GM21360 (cell line): ENCODE results near the gene ARG2.
A peak's percentile ranks its signal among the peaks of the same experiment; 100 is the strongest.

Experiments
- ATAC-seq: cut with Tn5 transposase; IDR thresholded peaks from one replicate; pipeline ENCODE4 v1.9.1; 2021; ENCODE audit warnings: mild to moderate bottlenecking, moderate library complexity; ENCODE audit not compliant: unreplicated experiment

Gene ARG2

DNA sequence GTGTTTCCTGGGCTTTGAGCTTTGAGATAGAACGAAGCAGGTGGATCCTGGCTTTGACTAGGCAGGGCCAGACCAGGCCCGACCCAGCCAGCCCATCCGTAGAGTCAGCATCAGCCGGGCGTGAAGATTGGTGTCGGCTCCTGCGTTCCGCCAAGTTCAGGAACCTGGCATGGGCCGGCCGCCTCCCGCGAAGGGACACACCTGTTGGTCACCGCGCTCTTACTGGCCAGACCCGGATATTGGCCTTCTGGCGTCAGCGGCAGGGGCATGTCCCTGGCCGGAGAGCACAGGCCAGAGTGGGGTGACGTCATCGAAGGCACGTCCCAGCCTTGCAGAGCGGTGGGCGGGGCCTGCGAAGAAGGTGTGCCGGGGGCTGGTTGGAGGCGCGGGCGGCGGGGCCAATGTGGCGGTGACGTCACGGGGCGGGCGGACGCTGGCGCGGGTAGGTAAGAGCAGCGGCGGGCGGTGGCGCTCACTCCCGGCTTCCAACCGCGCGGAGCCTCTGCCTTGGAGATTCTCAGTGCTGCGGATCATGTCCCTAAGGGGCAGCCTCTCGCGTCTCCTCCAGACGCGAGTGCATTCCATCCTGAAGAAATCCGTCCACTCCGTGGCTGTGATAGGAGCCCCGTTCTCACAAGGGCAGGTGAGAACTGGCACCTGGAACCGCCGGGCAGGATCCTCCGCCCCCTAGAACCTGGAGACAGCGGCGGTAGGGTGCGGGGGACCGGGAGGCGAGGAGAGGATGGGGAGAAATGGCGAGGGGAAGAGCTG is at the start of gene ARG2:
Gene ARG2 (plus strand): TSS at position 475 of the 771 bp plus-strand sequence. CDS start 58 bp downstream, at position 533.
- ATAC-seq: peak; percentile 84

DNA sequence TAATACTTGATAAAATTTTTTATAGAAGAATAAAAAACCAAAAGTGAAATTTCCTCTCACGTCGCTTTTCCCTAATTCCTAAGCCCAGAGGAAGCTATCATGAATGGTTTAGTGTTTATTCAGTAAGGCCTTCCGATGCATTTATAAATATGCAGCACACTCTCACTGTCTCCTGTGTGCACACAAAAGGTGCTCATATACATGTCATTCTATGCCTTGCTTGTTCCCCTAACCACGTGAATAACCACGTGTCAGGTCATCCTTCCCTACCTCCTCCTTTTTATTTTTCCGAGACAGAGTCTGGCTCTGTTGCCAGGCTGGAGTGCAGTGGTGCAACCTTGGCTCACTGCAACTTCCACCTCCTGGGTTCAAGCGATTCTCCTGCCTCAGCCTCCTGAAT is 49.3 kb upstream of the ARG2 start:
- ATAC-seq: no peak

DNA sequence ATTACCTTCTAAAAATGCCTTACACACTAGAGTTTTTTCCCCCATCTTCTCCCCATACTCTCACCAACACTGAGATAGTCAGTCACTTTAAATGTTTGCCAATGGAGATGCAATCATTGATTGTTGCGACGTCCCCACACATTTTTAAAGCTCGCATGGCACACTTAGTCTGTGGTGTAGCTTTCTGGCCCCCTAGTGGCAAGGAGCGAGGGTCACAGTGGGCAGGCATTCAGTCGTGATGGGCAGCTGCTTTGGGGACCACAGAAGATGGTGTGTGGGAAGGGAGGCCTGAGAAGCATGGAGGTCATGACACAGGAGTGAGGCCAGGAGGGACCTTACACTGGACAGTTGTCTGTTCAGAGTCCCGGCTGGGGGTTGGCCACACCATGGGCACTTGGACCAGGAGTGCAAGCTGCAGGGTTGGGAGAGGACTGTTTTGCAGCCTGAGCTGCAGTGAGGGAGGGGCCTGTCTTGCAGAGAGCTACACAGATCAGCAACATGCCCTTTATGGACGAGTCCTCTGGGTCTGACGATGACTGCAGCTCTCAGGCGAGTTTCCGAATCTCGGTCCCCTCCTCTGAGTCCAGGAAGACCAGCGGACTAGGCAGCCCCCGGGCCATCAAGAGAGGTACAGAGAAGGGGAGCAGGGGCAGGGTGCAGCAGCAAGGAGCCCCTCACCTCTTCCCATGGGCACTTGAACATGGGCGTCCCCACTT is 48.3 kb upstream of the ARG2 start:
- ATAC-seq: no peak

DNA sequence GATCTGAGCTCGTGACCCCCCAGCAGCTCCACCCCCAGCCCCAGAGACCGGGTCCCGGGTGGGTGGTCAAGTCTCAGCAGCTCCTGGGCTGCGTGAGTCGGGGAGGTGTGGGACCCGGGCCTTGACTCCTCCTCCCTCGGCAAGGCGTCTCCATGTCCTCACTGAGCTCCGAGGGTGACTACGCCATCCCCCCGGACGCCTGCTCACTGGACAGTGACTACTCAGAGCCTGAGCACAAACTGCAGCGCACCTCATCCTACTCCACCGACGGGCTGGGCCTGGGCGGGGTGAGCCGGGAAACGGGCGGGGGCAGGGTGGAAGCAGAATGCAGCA is 47.8 kb upstream of the ARG2 start:
- ATAC-seq: no peak

DNA sequence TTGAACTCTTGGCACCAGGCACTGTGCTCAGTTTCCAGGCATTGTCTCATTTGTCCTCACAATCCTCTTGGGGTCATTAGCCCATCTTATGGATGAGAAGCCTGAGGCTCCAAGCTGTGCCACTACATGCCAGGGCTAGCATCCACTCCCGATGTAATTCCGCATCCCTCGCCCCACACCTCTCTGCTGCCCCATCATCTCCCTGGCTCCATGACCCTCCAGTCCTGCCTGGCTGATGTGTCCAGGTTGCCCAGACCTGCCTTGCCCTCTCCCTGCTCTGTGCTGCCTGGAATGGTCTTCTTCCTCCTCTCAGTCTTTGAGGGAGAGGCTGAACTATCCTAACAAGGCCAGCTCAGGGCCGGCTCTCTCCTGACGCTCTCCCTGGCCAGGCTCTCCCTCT is 47.1 kb upstream of the ARG2 start:
- ATAC-seq: no peak

DNA sequence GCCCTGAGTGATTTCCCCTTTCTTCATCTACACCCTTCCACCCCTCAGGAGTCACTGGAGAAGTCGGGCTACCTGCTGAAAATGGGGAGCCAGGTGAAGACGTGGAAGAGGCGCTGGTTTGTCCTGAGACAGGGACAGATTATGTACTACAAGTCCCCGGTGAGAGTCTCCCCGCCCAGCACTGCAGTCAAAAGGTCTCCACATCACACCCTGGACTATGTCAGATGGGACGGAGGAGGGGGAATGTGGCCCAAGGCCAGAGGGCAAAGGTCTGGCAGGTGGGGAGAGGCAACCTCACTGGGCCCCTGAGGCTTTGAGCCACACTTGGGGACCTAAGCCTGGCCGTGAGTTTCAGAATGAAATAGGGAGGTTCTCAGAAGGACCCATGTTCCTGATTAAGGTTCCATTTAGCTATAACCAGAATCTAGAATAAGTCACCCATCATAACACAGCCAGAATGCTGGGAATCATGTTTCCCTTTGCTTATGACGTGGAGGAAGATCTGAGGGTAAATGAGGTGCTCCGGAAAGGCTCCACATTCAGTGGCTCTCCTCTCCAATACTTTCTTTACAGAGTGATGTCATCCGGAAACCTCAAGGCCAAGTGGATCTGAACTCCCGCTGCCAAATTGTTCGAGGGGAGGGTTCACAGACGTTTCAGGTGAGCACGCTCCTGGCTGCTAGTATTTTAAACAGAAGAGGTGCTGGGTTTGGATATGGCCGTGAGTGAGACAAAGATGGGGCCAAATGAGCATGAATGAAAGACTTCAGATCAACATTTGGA is 46.3 kb upstream of the ARG2 start:
- no peak for ATAC-seq

DNA sequence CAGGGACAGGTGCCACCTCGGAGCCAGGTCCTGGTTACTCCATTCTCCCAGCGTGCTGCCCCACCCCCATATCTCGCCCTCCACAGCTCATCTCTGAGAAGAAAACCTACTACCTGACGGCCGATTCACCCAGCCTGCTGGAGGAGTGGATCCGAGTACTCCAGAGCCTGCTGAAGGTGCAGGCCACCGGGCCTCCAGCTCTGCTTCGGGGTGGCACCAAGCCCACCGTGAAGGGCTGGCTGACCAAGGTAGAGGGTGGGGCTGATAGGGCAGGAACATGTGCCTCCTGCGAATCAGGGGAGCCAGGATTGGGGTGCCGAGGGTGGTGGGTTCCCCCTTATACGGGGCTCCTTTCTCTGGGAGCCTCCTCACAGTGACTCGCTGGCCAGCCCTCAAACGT is 45.6 kb upstream of the ARG2 start:
- no peak for ATAC-seq

DNA sequence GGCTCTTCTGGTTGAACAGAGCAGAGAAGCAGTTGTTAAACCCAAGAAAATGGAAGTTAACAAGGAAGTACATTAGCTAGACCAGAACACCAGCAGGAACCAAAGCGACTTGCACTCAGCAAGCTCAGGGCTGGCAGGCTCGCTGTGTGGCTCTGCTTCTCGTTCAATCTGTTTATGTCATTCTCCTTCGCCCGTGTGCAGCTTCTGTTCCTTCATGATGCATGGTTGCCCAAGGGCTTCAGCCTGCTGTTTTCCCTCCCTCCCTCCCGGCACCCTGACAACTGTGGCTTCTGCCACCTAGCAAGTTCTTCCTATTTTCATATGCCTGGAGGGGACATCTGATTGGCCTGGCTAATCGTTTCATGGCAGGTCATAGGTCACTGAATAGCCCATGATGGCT is 44.9 kb upstream of the ARG2 start:
- no peak for ATAC-seq

DNA sequence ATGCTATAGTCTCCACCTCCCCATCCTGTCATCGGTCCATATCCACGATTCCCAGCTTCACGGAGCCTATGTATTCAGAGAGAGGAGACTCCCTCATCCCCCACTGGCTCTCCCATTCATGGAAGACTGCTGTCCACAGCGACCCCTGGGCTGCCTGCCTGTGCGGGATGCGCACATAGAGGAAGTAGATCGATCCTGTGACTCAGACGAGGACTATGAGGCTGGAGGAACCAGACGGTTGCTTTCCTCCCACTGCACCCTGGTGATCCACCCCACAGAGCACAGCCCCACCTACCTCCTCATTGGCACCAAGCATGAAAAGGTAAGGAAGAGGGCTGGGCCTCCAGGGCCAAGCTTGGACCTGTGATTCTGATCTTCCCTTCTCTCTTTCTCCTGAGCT is 44.0 kb upstream of the ARG2 start:
- no peak for ATAC-seq

DNA sequence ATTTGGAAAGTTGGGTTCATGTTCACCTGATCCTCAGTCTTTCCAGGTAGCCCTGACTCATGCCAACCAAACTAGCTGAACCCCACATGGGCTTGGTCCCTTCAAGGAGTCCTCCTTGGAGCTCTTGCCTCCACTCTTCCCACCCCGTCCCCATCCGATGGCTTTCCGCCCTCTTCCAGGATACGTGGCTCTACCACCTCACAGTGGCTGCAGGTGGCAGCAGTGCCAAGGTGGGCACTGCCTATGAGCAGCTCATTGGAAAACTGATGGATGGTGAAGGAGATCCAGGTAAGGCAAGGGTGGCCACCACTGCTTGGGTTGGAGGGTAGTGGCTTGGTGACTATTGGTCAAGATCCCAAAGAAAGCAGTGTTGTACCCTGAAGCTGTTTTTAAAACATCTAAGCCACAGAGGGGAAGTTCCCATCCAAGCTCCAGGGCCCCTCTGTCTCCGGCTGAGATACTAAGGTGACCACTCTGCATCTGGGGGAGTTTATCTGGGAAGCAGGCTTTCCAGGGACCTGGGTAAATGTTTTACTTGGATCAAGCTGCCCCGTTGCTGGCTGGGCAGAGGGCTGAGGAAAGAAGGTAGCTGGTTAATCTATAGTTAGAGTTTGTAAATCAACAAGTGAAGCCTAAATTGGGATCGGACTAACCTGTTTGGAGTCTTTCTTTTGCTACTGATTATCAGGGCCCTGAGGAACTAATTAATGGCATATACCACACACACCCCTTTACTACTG is 43.3 kb upstream of the ARG2 start:
- no peak for ATAC-seq

DNA sequence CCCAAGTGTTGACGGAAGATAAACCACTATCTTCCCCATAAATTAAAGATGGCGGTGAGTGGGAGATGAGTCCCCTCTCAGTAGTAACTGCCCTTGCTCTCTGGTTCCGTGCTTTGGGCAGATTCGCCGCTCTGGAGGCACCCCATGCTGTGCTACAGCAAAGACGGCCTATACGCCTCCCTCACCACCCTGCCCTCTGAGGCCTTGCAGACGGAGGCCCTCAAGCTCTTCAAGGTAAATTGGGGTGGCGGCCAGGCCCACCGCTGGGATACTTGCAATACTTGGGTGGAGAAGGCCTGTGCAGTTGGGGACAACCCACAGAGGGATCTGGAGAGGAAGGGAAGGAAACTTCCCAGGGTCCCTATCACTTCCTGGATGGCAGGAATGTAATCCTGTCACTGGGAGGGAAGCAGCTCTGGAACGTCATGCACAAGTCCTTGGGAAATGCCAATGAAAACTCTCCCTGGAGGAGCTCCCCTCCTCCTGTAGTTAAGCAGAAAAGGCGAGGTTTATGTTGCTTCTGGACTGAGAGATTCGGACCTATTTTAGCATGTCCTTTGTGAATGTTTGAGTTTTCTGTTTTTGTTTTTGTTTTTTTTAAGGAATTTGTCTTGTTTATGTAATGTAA is 42.4 kb upstream of the ARG2 start:
- ATAC-seq: no peak

DNA sequence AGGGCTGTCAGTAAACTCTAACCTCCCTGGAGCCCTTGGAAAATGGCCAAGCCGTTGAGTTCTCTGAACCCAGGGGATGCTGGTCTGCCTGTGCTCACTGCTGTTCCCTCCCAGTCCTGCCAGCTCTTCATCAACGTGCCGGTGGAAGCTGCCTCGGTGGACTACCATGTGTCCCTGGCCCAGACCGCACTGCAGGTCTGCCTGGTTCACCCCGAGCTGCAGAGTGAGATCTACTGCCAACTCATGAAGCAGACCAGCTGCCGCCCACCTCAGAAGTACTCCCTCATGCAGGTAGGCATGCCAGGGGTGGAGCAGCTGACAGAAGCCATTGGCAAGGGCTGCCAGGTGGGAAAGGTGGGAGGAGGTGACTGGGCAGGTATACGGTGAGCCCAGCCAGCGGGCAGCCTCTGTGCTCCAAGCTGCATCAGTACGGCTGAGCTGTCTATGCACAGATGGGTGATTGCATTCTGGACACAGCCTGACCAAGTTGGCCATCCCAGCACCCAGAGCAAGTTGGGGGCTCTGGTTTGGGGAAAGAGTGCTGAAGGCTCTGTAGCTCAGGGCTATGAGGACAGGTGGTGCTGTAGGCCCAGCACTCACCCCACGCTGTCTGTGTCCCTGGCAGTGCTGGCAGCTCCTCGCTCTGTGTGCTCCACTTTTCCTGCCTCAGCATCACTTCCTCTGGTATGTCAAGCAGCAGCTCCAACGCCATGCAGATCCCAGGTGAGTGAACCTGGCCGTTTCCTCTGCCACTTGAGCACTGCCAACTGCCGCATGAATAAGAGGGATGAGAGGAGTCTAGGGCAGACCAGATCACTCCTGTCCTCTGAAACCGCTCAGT is 41.6 kb upstream of the ARG2 start:
- ATAC-seq: no peak

DNA sequence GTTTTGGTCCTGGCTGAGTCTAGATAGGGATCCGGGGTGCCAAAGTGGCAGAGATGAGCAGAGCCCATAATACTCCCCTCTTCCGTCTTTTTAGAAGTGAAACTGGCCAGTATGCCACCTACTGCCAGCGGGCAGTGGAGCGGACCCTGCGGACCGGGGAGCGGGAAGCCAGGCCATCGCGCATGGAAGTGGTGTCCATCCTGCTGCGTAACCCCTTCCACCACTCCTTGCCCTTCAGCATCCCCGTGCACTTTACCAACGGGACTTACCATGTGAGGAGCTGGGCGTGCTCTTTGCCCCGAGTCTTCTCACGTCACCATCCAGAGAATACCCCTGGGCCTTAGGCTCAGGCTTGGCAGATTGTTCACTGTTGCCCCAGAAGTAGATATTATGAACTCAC is 40.7 kb upstream of the ARG2 start:
- no peak for ATAC-seq

DNA sequence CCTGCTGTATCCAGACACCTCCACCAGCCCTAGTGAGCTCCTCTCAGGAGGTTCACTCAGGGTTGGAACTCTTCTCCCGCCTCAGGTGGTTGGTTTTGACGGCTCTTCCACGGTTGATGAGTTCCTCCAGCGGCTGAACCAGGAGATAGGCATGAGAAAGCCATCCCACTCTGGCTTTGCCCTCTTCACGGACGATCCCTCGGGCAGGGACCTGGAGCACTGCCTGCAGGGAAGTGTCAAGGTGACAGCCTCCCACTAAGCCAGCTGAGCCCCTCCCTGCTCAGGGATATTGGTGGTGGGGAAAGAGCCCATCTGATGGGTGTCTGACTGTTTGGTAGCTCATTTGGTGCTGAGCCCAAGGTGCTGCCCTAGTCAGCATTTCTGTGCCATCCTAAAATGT is 40.1 kb upstream of the ARG2 start:
- ATAC-seq: no peak

DNA sequence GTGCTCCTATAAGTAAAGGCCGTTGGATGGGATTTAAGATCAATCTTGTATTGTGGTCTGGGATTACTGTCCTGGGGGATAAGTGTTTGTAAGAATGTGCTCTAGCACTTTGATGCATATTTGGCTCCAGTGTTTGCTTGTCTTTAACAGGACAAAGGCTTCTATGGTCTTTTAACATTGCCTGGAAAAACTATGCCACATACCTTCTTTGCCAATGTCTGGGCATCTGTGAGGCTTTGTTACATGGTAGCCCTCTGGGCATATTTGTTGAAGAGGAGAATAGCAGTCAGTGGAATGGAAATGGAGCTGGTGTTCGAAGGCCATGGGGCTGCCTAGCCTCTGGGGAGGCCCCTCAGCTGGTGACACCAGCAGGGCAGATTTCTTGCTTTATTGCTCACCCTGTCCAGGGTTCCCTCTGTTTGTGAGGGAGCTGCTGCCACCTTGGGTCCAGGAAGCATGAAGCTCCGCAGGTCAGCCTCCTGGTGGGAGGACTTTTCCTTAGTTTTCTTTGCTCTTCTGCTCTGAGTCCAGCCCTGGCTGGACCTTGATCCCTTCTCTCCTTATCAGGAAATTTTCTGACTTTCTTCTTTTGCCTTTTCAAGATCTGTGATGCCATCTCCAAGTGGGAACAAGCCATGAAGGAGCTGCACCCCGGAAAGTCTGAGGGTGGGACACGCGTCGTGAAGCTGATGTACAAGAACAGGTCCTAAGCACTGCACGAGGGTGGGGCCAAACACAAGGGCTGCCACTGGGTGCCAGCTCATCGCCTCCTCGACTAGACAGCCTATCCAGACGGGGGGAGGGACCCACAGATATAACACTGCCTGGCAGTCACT is 39.2 kb upstream of the ARG2 start:
- no peak for ATAC-seq

DNA sequence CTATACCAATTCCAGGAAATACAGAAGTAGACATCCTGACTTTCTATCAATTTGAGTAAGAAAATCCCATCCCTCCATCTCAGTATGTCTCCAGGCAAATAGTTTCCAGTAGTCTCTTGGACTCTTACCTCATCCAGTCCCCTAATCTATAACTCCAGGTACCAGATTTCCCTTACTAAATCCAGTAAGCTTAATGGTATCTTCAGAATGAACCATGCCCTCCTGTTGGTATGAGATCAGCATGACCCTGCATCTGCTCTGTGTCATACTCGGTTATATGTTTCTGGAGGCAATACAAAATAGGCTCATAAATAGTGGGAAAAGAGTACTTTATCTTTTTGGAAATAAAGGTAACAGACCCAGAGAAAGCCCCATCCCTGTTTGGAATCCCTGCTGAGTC is 38.1 kb upstream of the ARG2 start:
- ATAC-seq: no peak

DNA sequence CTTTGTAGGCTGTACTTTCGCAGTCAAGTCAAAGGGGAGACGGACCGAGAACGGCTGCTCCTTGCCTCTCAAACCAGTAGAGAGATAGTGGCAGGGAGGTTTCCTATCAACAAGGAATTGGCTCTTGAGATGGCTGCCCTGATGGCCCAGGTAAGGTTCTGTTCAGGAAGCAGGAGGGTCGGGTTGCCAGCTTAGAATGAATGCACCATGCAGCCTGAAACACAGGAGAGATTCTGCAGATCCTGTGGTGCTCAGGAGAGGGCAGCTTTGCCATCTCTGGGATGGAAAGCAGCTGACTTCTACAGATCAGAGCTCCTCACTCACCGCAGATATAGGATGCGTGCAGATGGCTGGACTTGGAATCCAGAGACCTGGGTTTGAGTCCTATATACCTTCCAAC is 37.7 kb upstream of the ARG2 start:
- ATAC-seq: no peak

DNA sequence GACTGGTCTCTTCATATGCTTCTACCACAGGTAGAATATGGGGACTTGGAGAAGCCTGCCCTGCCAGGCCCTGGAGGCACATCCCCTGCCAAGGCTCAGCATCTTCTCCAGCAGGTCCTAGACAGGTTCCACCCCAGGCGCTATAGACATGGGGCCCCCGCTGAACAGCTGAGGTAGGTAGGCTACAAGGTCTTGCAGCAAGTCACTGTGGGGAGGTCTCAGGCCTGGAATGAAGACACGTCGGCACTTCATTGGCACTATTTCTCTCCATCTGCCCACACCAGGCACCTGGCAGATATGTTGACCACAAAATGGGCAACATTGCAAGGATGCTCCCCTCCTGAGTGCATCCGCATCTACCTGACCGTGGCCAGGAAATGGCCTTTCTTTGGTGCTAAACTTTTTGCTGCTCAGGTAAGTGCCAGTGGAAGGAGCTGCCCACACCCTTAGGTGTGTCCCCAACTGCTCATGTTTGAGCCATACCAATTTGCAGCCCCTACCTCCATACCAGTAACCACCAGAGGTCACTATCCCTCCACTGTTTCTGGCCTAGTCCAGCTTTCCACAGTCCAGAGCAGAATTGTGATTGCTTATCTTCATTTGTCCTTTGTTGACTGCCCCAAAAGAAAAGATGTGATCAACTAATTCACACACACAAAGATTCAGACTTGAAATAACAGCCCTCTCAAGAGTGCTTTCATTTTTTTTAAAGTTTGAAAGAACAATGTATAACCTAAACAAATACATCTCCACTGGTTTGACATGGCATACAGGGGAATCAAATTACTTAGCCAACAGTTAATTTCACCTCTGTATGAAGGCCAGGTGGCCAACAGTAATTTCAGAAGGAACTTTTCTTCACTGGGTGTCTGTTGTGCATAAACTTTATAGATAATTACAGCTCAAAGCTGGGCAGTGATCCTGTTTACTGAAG is 35.7 kb upstream of the ARG2 start:
- no peak for ATAC-seq
